K562 (cell line): ENCODE measurements around the gene TIMM50. TPM values are rescaled to one million over a fixed set of nuclear protein-coding genes. Genes with fewer than 3 reads are reported as not detected.

Experiments used
- ATAC-seq: fragments of 200-7000 bp; cut with Tn5 transposase; 3 replicates; pipeline ENCODE4 v1.9.1; 2020; ENCODE audit warnings: moderate library complexity
- BruUV-seq: library from RNA; stranded (reverse); fragments of 400-500 nt; replicated peaks from 2 replicates; lab custom pipeline; 2021; lab: Mats Ljungman, UMichigan
- CTCF ChIA-PET: fragments of 300-600 bp; formaldehyde crosslinking; extraction: SDS; loops from one replicate; lab custom pipeline; 2021; ENCODE audit warnings: low intra/inter-chr PET ratio; lab: Yijun Ruan, JAX
- POLR2A ChIA-PET: fragments of 300-600, 350-650 bp; sonication (Branson Sonifier 250); formaldehyde crosslinking; extraction: SDS; loops from one replicate; lab custom pipeline; 2021; ENCODE audit warnings: antibody characterized with exemption, inconsistent platforms; lab: Yijun Ruan, JAX
- DNase-seq, 4 experiments: peaks; one replicate each; pipeline versions ENCODE4 v3.0.0 to v3.0.0-alpha.2; 2011 to 2018; ENCODE audit warnings: low spot score in 3 of 4, mixed read lengths in 3 of 4; ENCODE audit errors: extremely low read depth in 1 of 4
- FAIRE-seq: peaks from 2 replicates; lab custom pipeline; 2011; peaks lifted over from hg19 to GRCh38; lab: Jason Lieb, UNC
- H2AFZ ChIP-seq: 2 replicates; pipeline ENCODE4 v1.6.0; 2011; ENCODE audit warnings: low read depth, low read length, control low read depth, inconsistent platforms
- H3K27ac ChIP-seq: fragments of 200-600 bp; 3 replicates; pipeline ENCODE4 v1.8.0; 2011; ENCODE audit warnings: low read depth, mild to moderate bottlenecking, control low read depth, inconsistent platforms, low read length, moderate library complexity, mixed read lengths; ENCODE audit errors: extremely low read depth
- H3K27me3 ChIP-seq, 2 experiments: fragments of 300-600 bp in 1 of 2; 2 replicates in 1 of 2; 3 replicates in 1 of 2; pipeline versions ENCODE4 v1.6.0 to v1.8.0; 2011; ENCODE audit warnings: inconsistent platforms in 2 of 2, low read length in 2 of 2, mild to moderate bottlenecking in 1 of 2, mixed read lengths in 1 of 2, moderate library complexity in 1 of 2; ENCODE audit not compliant: control insufficient read depth in 2 of 2, insufficient read depth in 2 of 2
- H3K36me3 ChIP-seq: fragments of 300-600 bp; 3 replicates; pipeline ENCODE4 v1.8.0; 2011; ENCODE audit warnings: mild to moderate bottlenecking, low read length, inconsistent platforms; ENCODE audit not compliant: control insufficient read depth, insufficient read depth
- H3K4me1 ChIP-seq, 2 experiments: fragments of 200-600 bp in 1 of 2; replicated peaks in 1 of 2; 2 replicates in 1 of 2; 3 replicates in 1 of 2; pipeline versions ENCODE4 v1.5.1 to v1.8.0; 2011; ENCODE audit warnings: inconsistent platforms in 2 of 2, low read length in 2 of 2, mild to moderate bottlenecking in 1 of 2, mixed read lengths in 1 of 2, moderate library complexity in 1 of 2; ENCODE audit not compliant: control insufficient read depth in 2 of 2, insufficient read depth in 2 of 2
- H3K4me2 ChIP-seq: 2 replicates; pipeline ENCODE4 v1.6.1; 2011; ENCODE audit warnings: low read length, control low read depth, inconsistent platforms, mixed read lengths; ENCODE audit not compliant: insufficient read depth
- H3K4me3 ChIP-seq: fragments of 200-600 bp; sonication (generic), shearing (Covaris generic); 2 replicates; pipeline ENCODE4 v1.5.1; 2016; ENCODE audit warnings: control low read depth, inconsistent platforms
- H3K79me2 ChIP-seq: fragments of 200-600 bp; 3 replicates; pipeline ENCODE4 v1.8.0; 2011; ENCODE audit warnings: low read length, inconsistent platforms; ENCODE audit not compliant: control insufficient read depth, insufficient read depth
- H3K9ac ChIP-seq, 2 experiments: 2 replicates each; pipeline versions ENCODE4 v1.6.0 to v1.6.1; 2011; ENCODE audit warnings: low read depth in 2 of 2, low read length in 2 of 2, control low read depth in 1 of 2, inconsistent platforms in 1 of 2, mild to moderate bottlenecking in 1 of 2, mixed read lengths in 1 of 2; ENCODE audit not compliant: insufficient read depth in 1 of 2
- H3K9me1 ChIP-seq: one replicate; pipeline ENCODE4 v1.6.0; 2011; ENCODE audit warnings: inconsistent platforms, mild to moderate bottlenecking, low read length, moderate library complexity; ENCODE audit not compliant: control insufficient read depth, insufficient read depth
- H3K9me3 ChIP-seq: replicated peaks from 2 replicates; pipeline ENCODE4 v1.5.1; 2011; ENCODE audit warnings: low read depth, low read length, inconsistent platforms; ENCODE audit not compliant: control insufficient read depth, insufficient read depth
- H4K20me1 ChIP-seq: replicated peaks from 2 replicates; pipeline ENCODE4 v1.6.1; 2011; ENCODE audit warnings: low read length, inconsistent platforms, mixed read lengths; ENCODE audit not compliant: control insufficient read depth, insufficient read depth
- BACH1 ChIP-seq: fragments of 200-800 bp; sonication (Bioruptor generic); IDR thresholded peaks from 2 replicates; pipeline ENCODE4 v1.6.1; 2016; ENCODE audit warnings: missing genetic modification characterization, missing compliant biosample characterization
- COPS2 ChIP-seq: fragments of 450-650 bp; conservative IDR thresholded peaks from 2 replicates; pipeline ENCODE4 v1.6.1; 2016; ENCODE audit warnings: mild to moderate bottlenecking, moderate library complexity
- GATAD2A ChIP-seq: fragments of 450-650 bp; IDR thresholded peaks from 2 replicates; pipeline ENCODE4 v1.6.1; 2017
- IRF1 ChIP-seq: sonication (generic); formaldehyde crosslinking; IDR thresholded peaks from 2 replicates; pipeline ENCODE4 v1.8.0; 2022; ENCODE audit warnings: missing genetic modification reagents, mild to moderate bottlenecking, borderline replicate concordance
- MCM7 ChIP-seq, 2 experiments: fragments of 450-650 bp; IDR thresholded peaks; 2 replicates each; pipeline ENCODE4 v1.6.1; 2016 to 2018
- NCOA4 ChIP-seq: fragments of 450-650 bp; IDR thresholded peaks from 2 replicates; pipeline ENCODE4 v1.6.1; 2018; ENCODE audit warnings: mild to moderate bottlenecking; ENCODE audit not compliant: partially characterized antibody
- POLR2B ChIP-seq: fragments of 450-650 bp; IDR thresholded peaks from 2 replicates; pipeline ENCODE4 v1.6.1; 2018; ENCODE audit warnings: low read depth; ENCODE audit not compliant: partially characterized antibody
- SIN3A ChIP-seq, 2 experiments: fragments of 150-350 bp in 1 of 2; IDR thresholded peaks; 2 replicates each; pipeline ENCODE4 v1.6.1; 2011 to 2016; ENCODE audit warnings: borderline replicate concordance in 2 of 2, low read depth in 2 of 2, low read length in 2 of 2, mild to moderate bottlenecking in 2 of 2, moderate library complexity in 2 of 2; ENCODE audit not compliant: control insufficient read depth in 1 of 2
- TEAD2 ChIP-seq: fragments of 450-650 bp; IDR thresholded peaks from 2 replicates; pipeline ENCODE4 v1.6.1; 2016; ENCODE audit warnings: missing genetic modification characterization, control low read depth, missing compliant biosample characterization
- ZFP36 ChIP-seq: fragments of 150-350 bp; IDR thresholded peaks from 2 replicates; pipeline ENCODE4 v1.6.1; 2018; ENCODE audit warnings: low read length, low read depth; ENCODE audit not compliant: partially characterized antibody
- ZNF511 ChIP-seq: sonication (generic); formaldehyde crosslinking; IDR thresholded peaks from 2 replicates; pipeline ENCODE4 v1.8.0; 2022; ENCODE audit warnings: mild to moderate bottlenecking, missing genetic modification reagents
- WGBS: fragments of 100-300 bp; shearing (Covaris generic); methylation state at CpG from one replicate; pipeline ENCODE4 v1.1.6; 2016; ENCODE audit warnings: low coverage, mixed read lengths; ENCODE audit not compliant: insufficient coverage; ENCODE audit errors: missing lambda C conversion rate; 5-methylcytosine and 5-hydroxymethylcytosine counted together
- in situ Hi-C: fragments of 300-500 bp; cut with MboI; formaldehyde crosslinking; loops from 4 replicates; pipeline ENCODE4 v1.15.0; 2018; ENCODE audit warnings: inconsistent platforms, mixed read lengths
- intact Hi-C: fragments of 100-400 bp; cut with micrococcal nuclease; formaldehyde crosslinking; loops from 2 replicates; pipeline ENCODE4 v1.14.2; 2022
- polyA plus RNA-seq, 8 experiments: library from polyadenylated mRNA; depleted of rRNA in 4 of 8; stranded (reverse) in 5 of 8; unstranded in 3 of 8; fragments of >200 nt; fragmentation: Nextera tagmentation in 2 of 8; fragmentation: Illumina TruSeq in 1 of 8; extraction: Ambion mirVana in 2 of 8; extraction: Trizol in 1 of 8; gene quantifications; 2 replicates each; pipeline versions ENCODE4 v1.2.1 to v1.2.3, GENCODE V29; 2011 to 2014; ENCODE audit warnings: inconsistent platforms in 1 of 8, missing spikeins in 1 of 8
- total RNA-seq, 7 experiments: library from RNA; depleted of rRNA in 6 of 7; stranded (reverse); fragments of >200 nt in 6 of 7; fragmentation: Illumina TruSeq in 2 of 7; extraction: Trizol in 2 of 7; gene quantifications; 2 replicates each; pipeline versions ENCODE4 v1.2.1 to v1.2.3, GENCODE V29; 2011 to 2021; ENCODE audit warnings: low replicate concordance in 1 of 7

Gene TIMM50
- total and polyA plus RNA-seq, 9 of the 15 experiments (the other 6 are each of a cell fraction or from before 2014, with no cell fraction given) = 28.3 to 221 (median 170) TPM

- Histone ChIP-seq H4K20me1 (no peaks in the 10 kb centered on the region), H3K9ac (no peak overlapping the region), H3K27me3 (no peaks in the 10 kb centered on the region), H2AFZ (no peak overlapping the region), H3K79me2 (peaks cover 23% of the 10 kb centered on the region), H3K36me3 (0 out of 3 replicates have a peak, but pooled peaks cover 2% of the 10 kb centered on the region), H3K4me2 (no peak overlapping the region), H3K27ac (no peak overlapping the region), H3K4me3 (no peak overlapping the region), H3K4me1 (peaks cover 3 to 6% of the 10 kb centered on the region in 2 experiments; a peak in 2 of 5 replicates), H3K9me1 (no peaks in the 10 kb centered on the region), H3K9me3 (no peaks in the 10 kb centered on the region)
- no TSS peak for BruUV-seq
- POLR2A ChIA-PET = interaction anchor here (1.0 to 1.9 kb wide), 4 partner anchors 88 to 218 kb away, joined by 3 to 13 read pairs (median 6); partner anchors contain the start of genes RPS16 and SUPT5H
- 12% methylated on average over 3 of the region's 3 CpGs for WGBS
- intact Hi-C loops (loop anchor here (2.0 kb wide), 1 partner anchor 59 kb away; no protein-coding TSS in a partner anchor), in situ Hi-C loops (no loop called here)
- FAIRE-seq (no peak), DNase-seq (no peak), ATAC-seq (no peak)
- TF ChIP-seq COPS2 = no peak
- TF ChIP-seq BACH1 (tag) = no peak
- TF ChIP-seq SIN3A (IDR thresholded peaks at IDR 0.05; ENCODE audit: borderline replicate concordance in 2 of 2, control insufficient read depth in 1 of 2, low read depth in 2 of 2, low read length in 2 of 2) = no peak
- TF ChIP-seq NCOA4 = no peak
- no peak for TF ChIP-seq ZNF511 (CRISPR knock-in tag)
- no peak for TF ChIP-seq ZFP36
- no peak for TF ChIP-seq TEAD2 (tag)
- TF ChIP-seq MCM7 (IDR thresholded peaks at IDR 0.05) = no peak
- TF ChIP-seq GATAD2A = no peak
- TF ChIP-seq IRF1 (CRISPR knock-in tag) = no peak
- TF ChIP-seq POLR2B = no peak
- CTCF ChIA-PET = interaction anchor here (2.1 kb wide), 1 partner anchor 36 kb away, joined by 11 read pairs; no protein-coding TSS in a partner anchor
Measured at GRCh38 chr19:39533791-39534190, 53.2 kb downstream of the TIMM50 start.
